GM12878 (cell line): ENCODE data around the gene BORCS8. TPM values are rescaled to one million over a fixed set of nuclear protein-coding genes. Genes with fewer than 3 reads are reported as not detected.

Experiments
- CHD1 ChIP-seq: IDR thresholded peaks from 2 replicates; pipeline ENCODE4 v1.6.1; 2012; ENCODE audit warnings: low read depth, low read length, improper control_type of control experiment
- CTCF ChIP-seq, 3 experiments: IDR thresholded peaks in 2 of 3; conservative IDR thresholded peaks in 1 of 3; 2 replicates each; pipeline ENCODE4 v1.5.1; 2011; ENCODE audit warnings: low read depth in 3 of 3, low read length in 3 of 3, mild to moderate bottlenecking in 3 of 3, control low read depth in 2 of 3, moderate library complexity in 2 of 3, inconsistent platforms in 1 of 3, mixed read lengths in 1 of 3; ENCODE audit not compliant: control insufficient read depth in 2 of 3, insufficient read depth in 1 of 3; ENCODE audit errors: extremely low read depth in 1 of 3
- CUX1 ChIP-seq: IDR thresholded peaks from 2 replicates; pipeline ENCODE4 v1.6.1; 2012; ENCODE audit warnings: improper control_type of control experiment, low read depth, low read length; ENCODE audit not compliant: insufficient replicate concordance
- ELK1 ChIP-seq: IDR thresholded peaks from 2 replicates; pipeline ENCODE4 v1.6.1; 2012; ENCODE audit warnings: low read depth, low read length, improper control_type of control experiment
- IRF5 ChIP-seq: fragments of 450-650 bp; IDR thresholded peaks from 2 replicates; pipeline ENCODE4 v1.6.1; 2017; ENCODE audit warnings: borderline replicate concordance
- MYB ChIP-seq: fragments of 150-350 bp; IDR thresholded peaks from 2 replicates; pipeline ENCODE4 v1.6.1; 2014; ENCODE audit warnings: mild to moderate bottlenecking, low read depth, low read length, borderline replicate concordance
- PAX5 ChIP-seq: IDR thresholded peaks from 2 replicates; pipeline ENCODE4 v1.6.1; 2011; ENCODE audit warnings: low read depth, low read length, borderline replicate concordance
- SMAD5 ChIP-seq: IDR thresholded peaks from 2 replicates; pipeline ENCODE4 v1.6.1; 2016; ENCODE audit warnings: antibody characterized with exemption, low read depth
- TBL1XR1 ChIP-seq: IDR thresholded peaks from 2 replicates; pipeline ENCODE4 v1.6.1; 2012; ENCODE audit warnings: low read depth, low read length, improper control_type of control experiment
- USF2 ChIP-seq: IDR thresholded peaks from 2 replicates; pipeline ENCODE4 v1.6.1; 2011; ENCODE audit warnings: low read depth, low read length, improper control_type of control experiment, borderline replicate concordance
- ZBTB40 ChIP-seq: fragments of 450-650 bp; IDR thresholded peaks from 2 replicates; pipeline ENCODE4 v1.6.1; 2016; ENCODE audit warnings: mild to moderate bottlenecking, moderate library complexity, borderline replicate concordance
- ZNF274 ChIP-seq: IDR thresholded peaks from one replicate; pipeline ENCODE4 v1.8.0; 2011; ENCODE audit not compliant: insufficient read length, insufficient read depth
- polyA plus RNA-seq, 11 experiments: library from polyadenylated mRNA; depleted of rRNA in 4 of 11; unstranded in 6 of 11; stranded (reverse) in 5 of 11; fragments of >200 nt; fragmentation: Nextera tagmentation in 4 of 11; fragmentation: Illumina TruSeq in 1 of 11; extraction: Ambion mirVana in 4 of 11; extraction: Trizol in 1 of 11; gene quantifications; 1 replicate in 1 of 11; 2 replicates in 10 of 11; pipeline versions ENCODE4 v1.2.1 to v1.2.3, GENCODE V29; 2011 to 2016; ENCODE audit warnings: inconsistent platforms in 2 of 11, missing spikeins in 2 of 11, low read depth in 1 of 11
- total RNA-seq, 4 experiments: library from RNA; depleted of rRNA in 3 of 4; stranded (reverse); fragments of >200 nt in 3 of 4; fragmentation: Illumina TruSeq in 1 of 4; extraction: Trizol in 1 of 4; gene quantifications; 2 replicates each; pipeline versions ENCODE4 v1.2.1 to v1.2.3, GENCODE V29; 2013 to 2021

Gene BORCS8
- total and polyA plus RNA-seq, 10 of the 15 experiments (the other 5 are each of a cell fraction or from before 2014, with no cell fraction given), result 3.7 to 40.3 (median 23.4) TPM

GRCh38 chr19:19203012-19203856, 11.3 kb upstream of the BORCS8 start, which contains the start of gene NR2C2AP (continued):
- no peak for TF ChIP-seq CTCF (IDR thresholded peaks at IDR 0.05 in 2 of 3, conservative IDR thresholded peaks at IDR 0.05 in 1 of 3; ENCODE audit: control insufficient read depth in 2 of 3, extremely low read depth in 1 of 3, insufficient read depth in 1 of 3, low read depth in 3 of 3, low read length in 3 of 3)
- TF ChIP-seq IRF5, result no peak
- TF ChIP-seq USF2, result no peak
- TF ChIP-seq CHD1, result no peak
- no peak for TF ChIP-seq ZNF274
- TF ChIP-seq TBL1XR1, result no peak
- TF ChIP-seq PAX5, result no peak
- peak; percentile 18; the same call in 1 of the 2 replicates for TF ChIP-seq ZBTB40
- TF ChIP-seq CUX1, result no peak
- TF ChIP-seq SMAD5, result peak; percentile 9; the same call in 1 of the 2 replicates
- TF ChIP-seq ELK1, result no peak
- no peak for TF ChIP-seq MYB
